Stomach smooth muscle (tissue), 2 donors: ENCODE results near the gene GPS2.
A peak's percentile ranks its signal among the peaks of the same experiment; 100 is the strongest.

Experiments
- H3K27ac ChIP-seq: one replicate; pipeline ENCODE4 v1.7.0; 2013; ENCODE audit warnings: mild to moderate bottlenecking, low read length, inconsistent platforms
- H3K27me3 ChIP-seq, 2 donors: one replicate each; pipeline ENCODE4 v1.7.0; 2013; ENCODE audit warnings: low read length in 2 of 2; ENCODE audit not compliant: insufficient read depth in 2 of 2, control insufficient read depth in 1 of 2
- H3K36me3 ChIP-seq, 2 donors: one replicate each; pipeline ENCODE4 v1.7.0; 2013; ENCODE audit warnings: low read length in 2 of 2; ENCODE audit not compliant: control insufficient read depth in 2 of 2, insufficient read depth in 2 of 2
- H3K4me1 ChIP-seq: one replicate; pipeline ENCODE4 v1.7.0; 2013; ENCODE audit warnings: low read length; ENCODE audit not compliant: control insufficient read depth, insufficient read depth
- H3K4me3 ChIP-seq, 2 donors: one replicate each; pipeline ENCODE4 v1.7.0; 2013; ENCODE audit warnings: low read length in 2 of 2
- H3K9ac ChIP-seq, 2 donors: one replicate each; pipeline ENCODE4 v1.7.0; 2013; ENCODE audit warnings: low read length in 2 of 2, mild to moderate bottlenecking in 1 of 2
- H3K9me3 ChIP-seq, 2 donors: one replicate each; pipeline ENCODE4 v1.7.0; 2013; ENCODE audit warnings: low read length in 2 of 2; ENCODE audit not compliant: control insufficient read depth in 2 of 2
- donor health status: healthy.
- donor health status: Pancreatic carcinoma.

The GPS2 gene

DNA sequence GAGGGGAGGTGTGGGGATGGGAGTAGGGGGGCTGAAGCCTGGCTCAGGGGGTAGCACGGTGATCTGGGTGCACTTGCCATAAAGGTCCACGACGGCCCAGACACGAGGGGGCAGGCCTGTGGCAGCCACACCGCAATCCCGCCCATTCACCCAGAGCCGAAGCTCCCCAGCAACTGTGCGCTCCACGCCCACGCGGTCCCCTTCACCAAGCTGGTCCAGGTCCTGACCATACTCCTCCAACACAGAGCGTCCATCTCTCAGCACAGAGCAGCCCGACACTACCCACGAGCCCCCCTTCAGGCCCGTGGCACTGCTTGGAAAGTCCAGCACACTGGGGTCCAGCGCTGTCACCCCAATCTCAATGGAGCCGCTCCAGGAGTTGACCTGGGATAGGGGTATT lies 12.3 kb upstream of the GPS2 start:
- Histone ChIP-seq H3K27me3 (no peaks in the 10 kb centered on the region), H3K9ac (peak overlapping the region in 1 of 2 donors; percentile 86), H3K4me3 (no peak overlapping the region), H3K27ac (no peak overlapping the region), H3K9me3 (no peaks in the 10 kb centered on the region), H3K4me1 (peaks cover 23% of the 10 kb centered on the region), H3K36me3 (peaks cover 28% of the 10 kb centered on the region in 2 donors)

DNA sequence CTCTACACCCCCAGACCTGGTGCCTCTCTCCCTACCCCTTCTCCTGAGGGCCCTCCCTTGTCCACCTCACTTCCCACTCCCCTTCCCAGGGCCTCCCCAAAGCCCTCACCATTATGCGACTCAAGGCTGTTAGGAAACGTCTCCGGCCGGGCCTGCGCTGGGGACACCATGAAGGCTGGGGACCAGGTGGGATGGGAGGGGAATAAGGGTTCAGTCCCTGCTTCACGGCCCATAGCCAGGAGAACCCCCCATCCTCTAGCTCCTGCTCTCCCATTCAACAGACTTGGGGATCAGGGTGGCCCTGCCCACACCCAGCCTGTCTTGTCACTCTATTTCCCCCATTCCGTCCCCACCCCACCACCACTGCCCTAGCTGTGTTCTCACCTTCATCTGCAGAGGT lies 11.9 kb upstream of the GPS2 start:
- Histone ChIP-seq H3K27ac (no peak overlapping the region), H3K9ac (no peak overlapping the region), H3K4me3 (no peak overlapping the region), H3K9me3 (no peaks in the 10 kb centered on the region), H3K36me3 (peaks cover 30 to 32% of the 10 kb centered on the region in 2 donors), H3K4me1 (peaks cover 23% of the 10 kb centered on the region), H3K27me3 (no peaks in the 10 kb centered on the region)

GRCh38 chr17:7326186-7326585 lies 11.0 kb upstream of the GPS2 start:
- Histone ChIP-seq H3K36me3 (peaks cover 39 to 41% of the 10 kb centered on the region in 2 donors), H3K27me3 (no peaks in the 10 kb centered on the region), H3K4me1 (peaks cover 23% of the 10 kb centered on the region), H3K27ac (no peak overlapping the region), H3K9ac (no peak overlapping the region), H3K9me3 (no peaks in the 10 kb centered on the region), H3K4me3 (no peak overlapping the region)

DNA sequence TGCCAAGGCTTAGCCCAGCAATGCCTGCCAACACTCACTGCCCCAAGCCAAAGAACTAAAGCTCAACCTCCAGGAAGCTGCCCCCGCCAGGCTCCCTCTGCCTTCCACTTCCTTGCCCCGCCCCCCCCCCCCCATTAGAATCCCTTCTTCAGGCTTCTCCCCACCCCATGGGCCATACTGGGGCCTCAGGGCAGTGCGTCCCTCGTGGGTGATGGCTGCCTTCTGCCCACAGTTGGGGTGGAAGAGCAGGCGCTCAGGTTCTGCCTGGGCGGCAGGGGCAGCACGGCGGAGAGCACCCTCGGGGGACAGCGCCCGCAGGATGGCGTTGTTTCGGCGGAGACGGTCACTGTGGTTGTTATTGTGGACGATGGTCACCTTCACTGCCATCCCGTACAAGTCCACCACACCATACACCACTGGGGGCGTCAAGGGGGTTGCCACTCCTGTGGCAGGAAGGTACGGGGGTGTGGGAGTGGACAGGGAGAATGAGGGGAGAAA lies 9.9 kb upstream of the GPS2 start:
- H3K9me3 ChIP-seq: no peaks in the 10 kb centered on the region
- H3K27ac ChIP-seq: no peak overlapping the region
- no peaks in the 10 kb centered on the region for H3K27me3 ChIP-seq
- peaks cover 16% of the 10 kb centered on the region for H3K4me1 ChIP-seq
- H3K4me3 ChIP-seq: no peak overlapping the region
- H3K9ac ChIP-seq: no peak overlapping the region
- peaks cover 49 to 51% of the 10 kb centered on the region in 2 donors for H3K36me3 ChIP-seq

DNA sequence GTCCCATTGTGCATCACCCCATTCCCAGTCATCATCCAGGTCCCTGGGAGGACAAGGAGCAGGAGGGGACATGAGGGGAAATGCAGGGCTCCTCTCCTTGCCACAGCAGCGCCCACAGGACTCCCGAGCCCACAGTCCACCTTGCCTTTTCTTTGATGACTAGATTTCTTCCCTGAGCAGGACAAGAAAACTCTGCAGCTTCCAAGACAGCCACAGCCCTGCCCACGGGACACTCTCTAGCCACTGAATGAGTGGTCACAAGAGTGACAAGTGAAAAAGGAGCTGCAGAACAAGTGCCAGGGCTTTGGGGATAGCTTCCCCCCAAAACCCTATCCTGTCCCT lies 9.2 kb upstream of the GPS2 start:
- Histone ChIP-seq H3K4me1 (peaks cover 13% of the 10 kb centered on the region), H3K4me3 (no peak overlapping the region), H3K27ac (no peak overlapping the region), H3K9ac (no peak overlapping the region), H3K36me3 (peaks cover 49 to 51% of the 10 kb centered on the region in 2 donors), H3K9me3 (no peaks in the 10 kb centered on the region), H3K27me3 (no peaks in the 10 kb centered on the region)

DNA sequence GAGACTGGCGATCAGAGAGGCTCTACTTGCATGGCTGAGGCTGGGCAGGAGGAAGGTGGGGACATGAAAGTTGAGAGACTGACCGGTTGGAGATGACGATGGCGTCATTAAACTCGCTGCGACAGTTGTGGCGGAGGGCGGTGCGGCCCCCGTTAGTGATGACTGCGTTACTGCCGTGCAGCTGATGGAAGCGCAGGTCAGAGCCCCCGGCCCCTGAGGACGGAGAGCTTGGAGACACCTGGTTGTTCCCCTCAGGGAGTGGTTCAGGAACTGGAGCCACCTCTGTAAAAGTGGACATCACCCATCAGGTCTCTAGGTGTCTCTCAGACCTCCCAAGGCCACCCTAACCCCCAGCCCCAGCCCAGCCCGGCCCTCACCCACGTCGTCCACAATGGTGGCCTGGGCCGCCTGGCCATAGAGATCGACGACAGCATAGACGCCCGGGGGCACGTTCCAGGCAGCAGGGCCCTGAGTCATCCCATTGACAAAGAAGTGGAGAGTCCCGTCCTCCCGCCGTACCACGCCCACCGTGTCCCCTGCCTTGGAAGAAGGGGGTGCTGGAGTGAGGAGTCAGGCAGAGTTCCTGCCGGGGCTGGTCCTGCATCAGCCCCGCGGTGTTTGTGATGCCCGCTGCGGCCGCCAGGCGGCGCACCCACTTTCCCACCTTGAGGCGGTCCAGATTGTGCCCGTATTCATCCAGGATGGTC lies 8.7 kb upstream of the GPS2 start:
- Histone ChIP-seq H3K27ac (no peak overlapping the region), H3K9ac (no peak overlapping the region), H3K4me1 (peaks cover 13% of the 10 kb centered on the region), H3K4me3 (no peak overlapping the region), H3K9me3 (no peaks in the 10 kb centered on the region), H3K27me3 (no peaks in the 10 kb centered on the region), H3K36me3 (peaks cover 51 to 53% of the 10 kb centered on the region in 2 donors)

DNA sequence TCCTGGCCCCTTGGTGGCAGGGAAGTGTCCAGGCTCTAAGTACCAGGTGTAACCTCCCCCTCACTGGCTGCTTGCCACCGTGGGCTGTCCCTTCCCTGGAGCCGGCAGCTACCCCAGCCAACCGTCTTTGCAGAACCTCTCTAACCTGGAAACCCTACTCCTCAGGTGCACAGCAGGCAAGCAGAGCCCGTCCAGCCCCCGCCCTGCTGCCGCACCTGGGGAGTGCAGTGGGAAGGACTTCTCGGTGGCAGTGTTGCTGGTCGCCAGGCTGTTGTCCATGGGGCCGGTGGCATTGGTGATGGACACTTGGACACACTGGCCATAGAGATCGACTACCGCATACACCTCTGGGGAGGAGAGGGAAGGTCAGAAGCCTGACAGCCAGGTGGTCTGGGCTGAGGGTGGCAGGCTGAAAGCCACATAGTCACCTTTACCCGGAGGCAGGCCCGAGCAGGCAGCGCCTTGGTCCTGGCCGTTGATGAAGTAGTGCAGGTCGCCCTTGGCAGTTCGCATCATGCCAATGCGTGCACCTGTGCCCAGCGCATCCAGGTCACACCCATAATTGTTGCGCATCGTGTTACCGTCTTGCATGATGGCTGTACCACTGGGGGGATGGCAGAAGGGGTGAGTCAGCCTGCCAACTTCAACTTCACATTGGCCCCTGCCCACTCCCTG lies 7.5 kb upstream of the GPS2 start:
- Histone ChIP-seq H3K4me1 (peaks cover 1% of the 10 kb centered on the region), H3K4me3 (no peak overlapping the region), H3K9me3 (no peaks in the 10 kb centered on the region), H3K36me3 (peaks cover 63 to 65% of the 10 kb centered on the region in 2 donors), H3K27ac (no peak overlapping the region), H3K27me3 (no peaks in the 10 kb centered on the region), H3K9ac (no peak overlapping the region)

DNA sequence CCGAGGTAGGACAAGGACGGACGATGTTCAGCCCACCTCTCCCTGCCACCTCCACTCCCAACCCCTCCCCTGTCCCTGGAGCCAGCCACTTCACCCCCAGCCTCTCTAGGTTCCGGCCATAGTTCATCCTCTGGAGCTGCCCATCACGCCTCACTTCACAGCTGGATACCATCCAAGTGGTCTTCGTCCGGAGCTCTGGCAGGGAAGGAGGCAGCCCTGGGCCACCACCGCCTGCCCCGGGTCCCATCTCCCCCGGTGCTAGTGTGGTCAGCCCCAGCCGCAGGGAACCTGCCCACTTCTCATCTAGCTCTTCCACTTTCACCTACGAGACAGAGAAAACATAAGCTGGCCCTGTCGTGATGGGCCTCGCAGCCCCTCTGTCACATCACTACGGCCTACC lies 6.3 kb upstream of the GPS2 start:
- Histone ChIP-seq H3K27me3 (no peaks in the 10 kb centered on the region), H3K4me1 (no peaks in the 10 kb centered on the region), H3K27ac (no peak overlapping the region), H3K36me3 (peaks cover 67 to 73% of the 10 kb centered on the region in 2 donors), H3K9me3 (no peaks in the 10 kb centered on the region), H3K4me3 (no peak overlapping the region), H3K9ac (no peak overlapping the region)

DNA sequence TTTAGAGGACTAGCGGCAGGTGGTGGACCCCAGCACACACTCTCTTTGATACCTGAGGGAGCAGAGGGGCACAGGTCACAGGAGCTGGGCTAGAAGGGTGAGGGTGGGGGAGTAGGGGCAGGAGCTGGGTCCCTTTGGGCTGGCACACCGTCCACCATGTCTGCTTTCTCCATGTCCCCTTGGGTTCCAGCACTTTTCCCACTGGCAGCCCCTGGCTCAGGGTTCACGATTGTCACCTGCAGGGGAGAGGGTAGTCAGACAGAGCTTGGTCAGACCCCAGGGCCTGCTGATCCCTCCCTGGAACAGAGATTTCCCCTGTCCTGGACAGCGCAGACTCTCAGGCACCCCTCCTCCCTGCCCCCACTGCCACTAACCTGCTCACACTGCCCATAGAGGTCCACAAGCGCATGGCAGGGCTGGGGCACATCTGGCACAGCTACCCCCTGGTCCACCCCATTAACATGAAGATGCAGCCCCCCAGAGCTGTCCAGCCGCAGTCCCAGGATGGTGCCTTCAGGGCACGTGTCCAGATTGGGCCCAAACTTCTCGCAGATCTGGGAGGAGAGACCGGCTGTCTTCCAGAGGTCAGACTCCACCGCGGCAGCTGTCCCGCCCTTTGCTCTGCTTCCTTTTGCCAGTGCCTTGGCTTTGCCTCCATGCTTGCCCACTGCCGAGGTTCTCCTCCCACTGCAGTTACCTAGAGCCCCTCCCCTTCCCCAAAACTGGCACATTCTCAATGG lies 3.1 kb upstream of the GPS2 start:
- H3K27me3 ChIP-seq: no peaks in the 10 kb centered on the region
- H3K9me3 ChIP-seq: no peaks in the 10 kb centered on the region
- peaks cover 58 to 61% of the 10 kb centered on the region in 2 donors for H3K36me3 ChIP-seq
- H3K27ac ChIP-seq: no peak overlapping the region
- H3K4me3 ChIP-seq: no peak overlapping the region
- no peak overlapping the region for H3K9ac ChIP-seq
- H3K4me1 ChIP-seq: peaks cover 23% of the 10 kb centered on the region

DNA sequence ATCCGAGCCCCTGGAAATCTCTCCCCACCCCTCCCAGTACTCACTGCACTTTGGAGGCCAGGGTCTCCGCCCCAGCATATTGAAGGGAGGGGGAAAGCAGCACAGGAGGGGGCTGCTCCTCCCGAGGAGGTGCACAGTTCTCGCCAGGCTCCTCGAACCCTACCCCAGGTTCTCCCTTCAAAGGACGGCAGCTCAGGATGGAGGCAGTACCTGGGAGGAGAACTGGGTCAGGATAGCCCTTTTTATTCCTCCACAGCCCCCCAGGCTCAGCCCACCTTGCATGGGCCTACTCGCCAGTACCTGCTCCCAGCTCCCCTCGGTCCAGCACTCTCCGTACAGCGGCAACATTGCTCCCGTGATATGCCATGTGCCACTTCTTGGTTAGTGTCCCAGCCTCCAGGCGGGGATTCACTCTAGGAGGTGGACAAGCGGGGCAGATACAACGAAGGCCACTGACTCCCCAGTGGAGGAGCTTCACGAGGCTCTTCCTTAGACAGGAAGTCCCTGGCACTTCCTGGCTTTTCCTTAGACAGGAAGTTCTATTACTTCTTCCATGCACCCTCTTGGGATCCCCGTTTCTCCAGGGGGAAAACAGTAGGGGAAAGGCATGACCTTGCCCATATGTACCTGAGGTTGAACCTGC lies 2.1 kb upstream of the GPS2 start:
- Histone ChIP-seq H3K9me3 (no peaks in the 10 kb centered on the region), H3K36me3 (peaks cover 58 to 61% of the 10 kb centered on the region in 2 donors), H3K4me1 (peaks cover 29% of the 10 kb centered on the region), H3K4me3 (no peak overlapping the region), H3K27me3 (no peaks in the 10 kb centered on the region), H3K9ac (no peak overlapping the region), H3K27ac (no peak overlapping the region)
